HT1080 (cell line): ENCODE results near the gene CABP7. TPM values are rescaled to one million over a fixed set of nuclear protein-coding genes. Genes with fewer than 3 reads are reported as not detected.
A peak's percentile ranks its signal among the peaks of the same experiment; 100 is the strongest.

Experiments used
- DNase-seq: peaks from one replicate; pipeline ENCODE4 v3.0.0-alpha.2; 2015; ENCODE audit warnings: low read depth
- polyA plus RNA-seq, 2 experiments: library from polyadenylated mRNA; depleted of rRNA; stranded (reverse); fragments of >200 nt; gene quantifications; 2 replicates each; pipeline ENCODE4 v1.2.3, GENCODE V29; 2015
- total RNA-seq: library from RNA; depleted of rRNA; stranded (reverse); fragments of >200 nt; shearing (Covaris generic); gene quantifications from 2 replicates; pipeline ENCODE4 v1.2.3, GENCODE V29; 2014; rRNA removed

The CABP7 gene
- 0.07 and 0.21 TPM in 2 replicates for total RNA-seq
- polyA plus RNA-seq (2015; cell fraction: cytosol; rRNA removed): 0.07 TPM in 1 of 2 replicates, not detected in the other
- polyA plus RNA-seq (2015; cell fraction: nucleus; rRNA removed): 0.16 TPM in 1 of 2 replicates, not detected in the other

- DNase-seq: no peak
These were observed at the start of gene CABP7 for GRCh38 chr22:29719899-29720645. TSS of gene CABP7 (plus strand) at chr22:29720003. CDS start at chr22:29720425, 422 bp downstream.

- no peak for DNase-seq
These were observed 49.2 kb upstream of the CABP7 start for GRCh38 chr22:29670626-29671025.

GRCh38 chr22:29673361-29674066, 46.3 kb upstream of the CABP7 start:
- no peak for DNase-seq

GRCh38 chr22:29674121-29674520, 45.7 kb upstream of the CABP7 start:
- DNase-seq: no peak

DNA sequence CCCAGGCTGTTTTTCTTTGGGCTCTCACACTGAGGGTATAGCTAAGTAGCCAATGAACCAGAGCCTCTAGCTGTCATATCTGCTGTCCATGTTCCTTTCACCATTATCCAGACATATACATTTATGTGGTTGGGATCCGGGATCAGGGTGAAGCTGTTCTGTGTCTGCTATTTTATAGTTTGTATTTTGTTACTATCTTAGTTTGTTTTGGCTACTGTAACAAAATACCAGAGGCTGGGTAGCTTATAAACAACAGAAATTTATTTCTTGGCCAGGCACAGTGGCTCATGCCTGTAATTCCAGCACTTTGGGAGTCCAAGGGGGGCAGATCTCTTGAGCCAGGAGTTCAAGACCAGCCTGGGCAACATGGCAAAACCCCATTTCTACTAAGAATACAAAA, 40.5 kb upstream of the CABP7 start:
- DNase-seq: no peak

DNA sequence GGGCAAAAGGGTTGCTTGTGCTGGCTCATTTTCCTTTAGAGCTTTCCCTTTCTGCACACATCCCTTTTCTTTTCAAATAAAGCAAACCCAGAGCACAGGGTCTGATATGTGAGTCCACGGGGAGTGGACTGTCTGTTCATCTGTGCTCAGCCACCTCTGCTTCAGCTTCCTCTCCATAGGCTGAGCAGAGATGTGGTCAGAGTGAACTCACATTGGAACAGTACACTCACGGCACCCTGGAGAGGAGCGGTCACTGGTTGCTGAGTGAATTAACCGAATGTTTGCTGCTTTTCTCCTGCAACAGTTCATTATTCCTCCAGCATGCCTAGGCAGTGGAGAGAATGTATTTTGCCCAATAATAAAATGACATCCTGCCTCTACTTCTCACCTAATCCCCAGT, 36.3 kb upstream of the CABP7 start:
- DNase-seq: no peak

DNA sequence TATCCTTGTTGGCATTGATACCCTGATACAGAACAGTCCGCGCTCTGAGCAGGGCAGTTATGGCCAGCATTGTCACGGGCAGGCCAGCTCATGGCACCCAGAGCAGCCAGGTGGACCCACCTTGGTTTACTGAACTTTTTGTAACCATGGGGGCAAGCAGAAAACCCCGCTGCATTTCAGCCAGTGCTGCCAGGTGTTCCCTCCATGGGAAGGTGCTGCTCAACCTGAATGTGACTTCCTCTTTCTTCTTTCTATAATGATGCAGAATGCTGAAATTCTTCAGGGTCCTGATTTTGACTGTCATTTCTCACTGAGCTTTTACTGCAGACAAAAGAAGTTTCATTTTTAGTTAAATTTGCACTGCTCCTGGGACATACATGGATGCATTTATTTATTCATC, 35.6 kb upstream of the CABP7 start:
- no peak for DNase-seq

DNA sequence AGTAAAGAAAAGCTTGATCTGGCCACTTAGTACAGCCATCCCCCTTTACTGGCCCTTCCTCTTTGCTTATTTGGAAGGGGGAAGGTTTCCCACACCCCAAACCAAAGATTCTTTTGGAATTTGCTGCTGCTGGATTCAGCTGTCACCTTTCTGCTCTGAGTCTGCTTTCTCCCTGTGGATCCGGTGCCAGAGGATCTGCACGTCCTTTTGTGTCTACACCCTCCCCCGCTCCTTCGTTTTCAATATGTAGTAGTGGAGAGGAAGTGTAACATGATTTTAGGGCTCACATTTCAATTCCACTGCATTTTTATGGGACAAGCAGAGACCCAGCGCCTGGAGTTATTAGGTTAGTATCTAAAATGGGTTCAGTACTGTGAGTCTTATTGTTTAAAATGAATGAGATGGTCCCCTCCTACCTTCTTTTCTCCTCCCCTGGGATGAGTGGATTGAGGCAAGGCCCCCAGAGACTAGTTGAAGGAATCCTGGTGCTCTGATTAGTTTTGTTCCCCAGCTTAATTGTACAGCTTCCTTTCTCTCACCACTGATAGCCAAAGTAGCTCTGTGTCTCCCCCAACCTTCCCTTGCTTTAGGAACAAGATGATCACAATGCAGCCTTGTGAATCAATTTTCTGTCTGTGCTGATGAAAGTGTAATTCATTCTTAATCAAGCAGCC, 30.5 kb upstream of the CABP7 start:
- no peak for DNase-seq

DNA sequence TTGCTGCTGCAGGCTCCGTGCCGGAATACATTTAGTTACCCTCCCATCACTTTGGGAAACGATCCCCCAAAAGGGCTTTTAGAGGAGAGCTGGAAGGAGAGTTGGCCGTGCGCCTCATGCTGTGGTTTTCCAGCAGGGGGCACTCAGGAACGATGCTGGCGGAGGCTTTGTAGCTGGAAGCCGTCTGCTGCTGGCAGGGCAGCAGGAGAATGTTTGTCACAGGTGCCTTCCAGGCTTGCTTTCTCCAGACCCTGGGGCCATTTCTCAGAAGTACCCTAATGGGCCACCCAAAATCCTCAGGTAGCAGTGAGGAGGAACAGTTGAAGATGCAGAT, 30.0 kb upstream of the CABP7 start:
- no peak for DNase-seq

- DNase-seq: no peak
These were observed 29.3 kb upstream of the CABP7 start for GRCh38 chr22:29690476-29690875.

- DNase-seq: no peak
These were observed 28.0 kb upstream of the CABP7 start for GRCh38 chr22:29691636-29692326.

DNA sequence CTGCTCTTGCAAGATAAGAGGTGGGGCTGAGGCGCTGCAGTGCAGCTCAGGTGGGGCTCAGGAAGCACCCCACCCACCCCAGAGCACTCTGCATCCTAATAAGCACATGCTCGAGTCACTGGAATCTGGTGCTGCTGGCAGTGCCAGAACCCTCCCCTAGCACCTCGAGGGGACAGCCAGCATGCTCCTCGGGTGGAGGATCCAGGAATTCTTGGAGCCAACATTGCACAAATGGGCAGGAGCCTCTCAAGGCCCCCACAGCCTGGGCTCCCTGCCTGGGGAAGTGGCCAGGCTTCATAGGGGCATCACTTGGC, 27.5 kb upstream of the CABP7 start:
- DNase-seq: no peak

- DNase-seq: no peak
These were observed 26.6 kb upstream of the CABP7 start for GRCh38 chr22:29693161-29693560.

- DNase-seq: no peak
These were observed 26.1 kb upstream of the CABP7 start for GRCh38 chr22:29693671-29694070.

DNA sequence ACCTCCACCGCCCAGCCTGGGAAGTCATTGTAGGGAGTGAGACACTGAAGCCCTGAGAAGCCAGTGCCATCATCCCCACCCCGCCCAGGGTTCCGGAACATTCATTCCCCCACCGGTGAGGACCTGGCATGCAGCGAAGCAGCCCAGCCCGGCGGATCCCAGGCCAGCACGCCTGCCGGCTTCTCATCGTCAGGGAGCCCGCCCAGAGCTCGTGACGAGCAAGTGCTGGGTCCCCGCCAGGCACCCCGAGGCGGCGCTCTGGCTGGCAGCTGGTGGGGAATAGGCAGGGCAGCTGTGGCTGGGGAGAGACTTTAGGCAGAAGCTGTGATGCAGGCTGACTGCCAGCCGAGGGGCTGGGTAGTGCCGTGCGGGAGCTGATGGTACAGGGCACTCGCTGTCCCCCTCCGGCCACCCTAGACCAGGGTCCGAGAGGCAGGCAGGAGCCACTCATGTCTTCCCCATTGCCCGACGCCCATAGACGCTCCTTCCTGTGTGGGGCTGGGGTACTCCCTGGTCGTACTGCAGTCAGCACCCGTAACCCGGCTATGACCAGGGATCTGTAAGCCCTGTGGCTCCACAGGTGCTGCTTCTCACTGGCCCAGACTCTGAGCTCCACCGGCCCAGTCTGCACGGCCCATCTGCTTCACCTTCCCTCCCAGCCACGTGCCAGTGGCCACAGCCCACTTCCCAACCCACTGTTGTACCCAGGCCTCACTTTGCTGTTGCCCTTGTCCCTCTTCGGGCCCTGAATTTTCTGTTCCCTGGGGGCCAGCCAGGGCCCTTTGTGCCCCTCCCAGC, 24.5 kb upstream of the CABP7 start:
- DNase-seq: no peak

GRCh38 chr22:29697853-29698598, 21.8 kb upstream of the CABP7 start:
- no peak for DNase-seq

GRCh38 chr22:29700206-29700899, 19.4 kb upstream of the CABP7 start:
- DNase-seq: no peak

- DNase-seq: no peak
These were observed 19.0 kb upstream of the CABP7 start for GRCh38 chr22:29700900-29701154.

DNA sequence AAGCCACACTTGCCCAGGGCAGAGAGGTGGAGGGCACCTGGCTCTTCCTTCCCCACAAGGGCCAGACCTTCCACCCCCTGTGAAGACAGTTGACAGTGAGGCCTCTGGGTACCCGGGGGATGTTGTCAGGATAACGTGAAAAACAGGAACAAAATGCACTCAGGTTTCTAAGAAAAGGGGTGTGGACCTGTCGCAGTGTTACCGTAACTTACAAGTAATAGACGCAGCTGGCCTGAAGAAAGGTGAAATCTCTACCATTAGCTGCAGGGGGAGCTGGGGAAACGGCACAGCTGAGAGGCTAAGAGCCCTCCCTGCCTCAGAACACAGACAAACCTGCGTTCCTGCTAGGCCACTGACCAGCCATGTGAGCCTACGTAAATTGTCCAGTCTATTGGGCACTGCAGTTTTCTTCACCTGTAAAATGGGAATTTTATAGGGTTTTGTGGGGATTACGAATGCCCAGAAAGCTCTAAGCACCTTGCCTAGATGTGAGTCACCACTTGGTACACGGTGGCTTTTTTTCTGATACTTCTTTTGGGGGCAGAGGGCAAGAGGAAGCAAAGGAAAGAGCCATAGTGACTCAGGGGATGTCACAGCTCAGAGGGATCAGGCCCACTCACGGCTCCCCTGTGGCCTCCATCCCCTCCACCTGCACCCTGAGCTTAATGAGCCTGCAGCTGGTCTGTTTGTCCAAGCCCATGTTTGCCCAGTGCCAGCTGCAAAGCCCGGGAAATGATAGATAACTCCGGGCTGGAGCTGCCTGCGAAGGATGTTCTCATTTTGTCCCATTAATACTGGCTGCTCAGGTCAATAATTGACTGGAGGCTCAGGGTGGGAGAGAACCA, 18.4 kb upstream of the CABP7 start:
- DNase-seq: peak; percentile 81
